IMR-90 (cell line): ENCODE results near the gene CENPT. TPM values are rescaled to one million over a fixed set of nuclear protein-coding genes. Genes with fewer than 3 reads are reported as not detected.

Source experiments
- ATAC-seq: fragments of 200-7000 bp; cut with Tn5 transposase; 2 replicates; pipeline ENCODE4 v1.9.1; 2020; ENCODE audit warnings: low read depth, mild to moderate bottlenecking, moderate library complexity
- BruUV-seq: library from RNA; stranded (reverse); fragments of 400-500 nt; replicated peaks from 2 replicates; lab custom pipeline; 2021; lab: Mats Ljungman, UMichigan
- CTCF ChIA-PET: fragments of 300-600 bp; formaldehyde crosslinking; extraction: SDS; loops from one replicate; lab custom pipeline; 2021; ENCODE audit warnings: antibody characterized with exemption; lab: Yijun Ruan, JAX
- POLR2A ChIA-PET: fragments of 300-600 bp; sonication (Branson Sonifier 250); formaldehyde crosslinking; loops from one replicate; lab custom pipeline; 2022; ENCODE audit warnings: antibody characterized with exemption; ENCODE audit not compliant: unreplicated experiment; lab: Charles Lee
- DNase-seq: peaks from one replicate; pipeline ENCODE4 v3.0.0; 2013
- H2AFZ ChIP-seq: replicated peaks from 2 replicates; pipeline ENCODE3; 2013; ENCODE audit warnings: low read length, mild to moderate bottlenecking; ENCODE audit not compliant: poor library complexity
- H2AK5ac ChIP-seq: 2 replicates; pipeline ENCODE4 v1.6.1; 2013; ENCODE audit warnings: low read depth, low read length, inconsistent platforms
- H2AK9ac ChIP-seq: replicated peaks from 2 replicates; pipeline ENCODE3; 2013; ENCODE audit warnings: mild to moderate bottlenecking, low read depth, low read length, moderate library complexity; ENCODE audit not compliant: poor library complexity
- H2BK120ac ChIP-seq: 2 replicates; pipeline ENCODE4 v1.6.1; 2013; ENCODE audit warnings: low read depth, low read length, inconsistent platforms
- H2BK15ac ChIP-seq: 3 replicates; pipeline ENCODE4 v1.6.1; 2013; ENCODE audit warnings: low read depth, low read length, inconsistent platforms
- H2BK20ac ChIP-seq: 2 replicates; pipeline ENCODE4 v1.6.1; 2013; ENCODE audit warnings: low read depth, mild to moderate bottlenecking, inconsistent platforms, low read length, moderate library complexity
- H2BK5ac ChIP-seq: 2 replicates; pipeline ENCODE4 v1.6.1; 2013; ENCODE audit warnings: mild to moderate bottlenecking, low read depth, low read length, inconsistent platforms; ENCODE audit not compliant: poor library complexity, severe bottlenecking
- H3K14ac ChIP-seq: replicated peaks from 2 replicates; pipeline ENCODE4 v1.6.1; 2013; ENCODE audit warnings: low read depth, low read length, inconsistent platforms
- H3K18ac ChIP-seq: 2 replicates; pipeline ENCODE4 v1.6.1; 2013; ENCODE audit warnings: low read depth, low read length, control low read depth
- H3K23ac ChIP-seq: 2 replicates; pipeline ENCODE4 v1.6.1; 2013; ENCODE audit warnings: low read depth, low read length, inconsistent platforms
- H3K27ac ChIP-seq: 2 replicates; pipeline ENCODE4 v1.5.1; 2013; ENCODE audit warnings: mild to moderate bottlenecking, control low read depth, low read length; ENCODE audit not compliant: insufficient read depth
- H3K27me3 ChIP-seq: 2 replicates; pipeline ENCODE4 v1.6.1; 2013; ENCODE audit warnings: low read length; ENCODE audit not compliant: control insufficient read depth, insufficient read depth
- H3K36me3 ChIP-seq: 2 replicates; pipeline ENCODE4 v1.6.1; 2013; ENCODE audit warnings: low read length, mixed read lengths; ENCODE audit not compliant: control insufficient read depth, insufficient read depth
- H3K4ac ChIP-seq: 2 replicates; pipeline ENCODE4 v1.6.1; 2013; ENCODE audit warnings: low read depth, low read length, inconsistent platforms
- H3K4me1 ChIP-seq: 2 replicates; pipeline ENCODE4 v1.6.1; 2013; ENCODE audit warnings: low read length, mixed read lengths; ENCODE audit not compliant: control insufficient read depth, insufficient read depth
- H3K4me2 ChIP-seq: 2 replicates; pipeline ENCODE4 v1.6.1; 2013; ENCODE audit warnings: low read depth, mild to moderate bottlenecking, control low read depth, low read length, moderate library complexity
- H3K4me3 ChIP-seq: 2 replicates; pipeline ENCODE4 v1.5.1; 2013; ENCODE audit warnings: low read depth, mild to moderate bottlenecking, control low read depth, low read length, moderate library complexity; ENCODE audit not compliant: insufficient read depth
- H3K56ac ChIP-seq: 2 replicates; pipeline ENCODE4 v1.6.1; 2013; ENCODE audit warnings: low read length, inconsistent platforms; ENCODE audit not compliant: insufficient read depth; ENCODE audit errors: extremely low read depth
- H3K79me1 ChIP-seq, 2 experiments: 2 replicates each; pipeline ENCODE4 v1.6.1; 2013; ENCODE audit warnings: low read length in 2 of 2, inconsistent platforms in 1 of 2, low read depth in 1 of 2
- H3K9ac ChIP-seq: 2 replicates; pipeline ENCODE4 v1.6.1; 2013; ENCODE audit warnings: low read depth, low read length, control low read depth
- H3K9me1 ChIP-seq: 2 replicates; pipeline ENCODE4 v1.6.1; 2013; ENCODE audit warnings: low read length, inconsistent platforms; ENCODE audit not compliant: insufficient read depth
- H3K9me3 ChIP-seq: 2 replicates; pipeline ENCODE4 v1.6.1; 2013; ENCODE audit warnings: low read length; ENCODE audit not compliant: control insufficient read depth, insufficient read depth
- H4K20me1 ChIP-seq: 2 replicates; pipeline ENCODE4 v1.6.1; 2013; ENCODE audit warnings: low read length, inconsistent platforms; ENCODE audit not compliant: insufficient read depth
- H4K5ac ChIP-seq: 2 replicates; pipeline ENCODE4 v1.6.1; 2013; ENCODE audit warnings: mild to moderate bottlenecking, low read depth, low read length, control low read depth
- H4K8ac ChIP-seq, 2 experiments: 2 replicates each; pipeline ENCODE4 v1.6.1; 2013; ENCODE audit warnings: low read depth in 2 of 2, low read length in 2 of 2, control low read depth in 1 of 2, inconsistent platforms in 1 of 2
- H4K91ac ChIP-seq: 2 replicates; pipeline ENCODE4 v1.6.1; 2013; ENCODE audit warnings: low read depth, low read length, inconsistent platforms; ENCODE audit not compliant: insufficient read depth
- BHLHE40 ChIP-seq: fragments of 150-350 bp; IDR thresholded peaks from 2 replicates; pipeline ENCODE4 v1.6.1; 2016; ENCODE audit warnings: mild to moderate bottlenecking, low read depth, low read length
- CEBPB ChIP-seq: IDR thresholded peaks from 2 replicates; pipeline ENCODE4 v1.6.1; 2012; ENCODE audit warnings: low read depth, low read length, improper control_type of control experiment
- CHD1 ChIP-seq: IDR thresholded peaks from 2 replicates; pipeline ENCODE4 v1.6.1; 2012; ENCODE audit warnings: low read depth, low read length, improper control_type of control experiment
- FOS ChIP-seq: fragments of 150-350 bp; IDR thresholded peaks from 2 replicates; pipeline ENCODE4 v1.6.1; 2016; ENCODE audit warnings: low read depth, low read length
- MAFK ChIP-seq: IDR thresholded peaks from 2 replicates; pipeline ENCODE4 v1.6.1; 2012; ENCODE audit warnings: low read depth, low read length, improper control_type of control experiment
- MAZ ChIP-seq: IDR thresholded peaks from 2 replicates; pipeline ENCODE4 v1.6.1; 2012; ENCODE audit warnings: low read depth, mild to moderate bottlenecking, low read length, improper control_type of control experiment, moderate library complexity, borderline replicate concordance
- NFE2L2 ChIP-seq: fragments of 150-350 bp; IDR thresholded peaks from 2 replicates; pipeline ENCODE4 v1.6.1; 2016; ENCODE audit warnings: low read depth, mild to moderate bottlenecking, low read length
- POLR2A ChIP-seq: IDR thresholded peaks from 2 replicates; pipeline ENCODE4 v1.6.1; 2012; ENCODE audit warnings: mild to moderate bottlenecking, low read depth, low read length
- RCOR1 ChIP-seq: IDR thresholded peaks from 2 replicates; pipeline ENCODE4 v1.6.1; 2012; ENCODE audit warnings: mild to moderate bottlenecking, low read length, improper control_type of control experiment; ENCODE audit not compliant: insufficient replicate concordance
- SMC3 ChIP-seq: fragments of 150-350 bp; IDR thresholded peaks from 2 replicates; pipeline ENCODE4 v1.6.1; 2016; ENCODE audit warnings: low read depth, mild to moderate bottlenecking, antibody characterized with exemption, low read length, moderate library complexity
- WGBS, 2 experiments: methylation state at CpG; one replicate each; pipeline versions ENCODE4 v1.1.5 to v1.1.7; 2013; ENCODE audit warnings: missing lambda C conversion rate in 2 of 2; ENCODE audit not compliant: insufficient read length in 1 of 2; ENCODE audit errors: extremely low coverage in 2 of 2; 5-methylcytosine and 5-hydroxymethylcytosine counted together
- dilution Hi-C: fragments of 300-500 bp; cut with HindIII; formaldehyde crosslinking; loops from one replicate; pipeline ENCODE4 v1.14.3; 2018; ENCODE audit warnings: low sequenced_read_pairs; ENCODE audit not compliant: unreplicated experiment
- in situ Hi-C: fragments of 300-500 bp; cut with MboI; formaldehyde crosslinking; loops from 3 replicates; pipeline ENCODE4 v1.14.3; 2019; ENCODE audit warnings: low sequenced_read_pairs, inconsistent platforms, mixed read lengths
- intact Hi-C: fragments of 100-400 bp; cut with micrococcal nuclease; formaldehyde crosslinking; loops from 2 replicates; pipeline ENCODE4 v1.10.0; 2022
- polyA plus RNA-seq, 3 experiments: library from polyadenylated mRNA; depleted of rRNA; stranded (reverse); fragments of >200 nt; gene quantifications; 2 replicates each; pipeline ENCODE4 v1.2.3, GENCODE V29; 2012; ENCODE audit warnings: low replicate concordance in 1 of 3
- total RNA-seq: library from RNA; depleted of rRNA; stranded (reverse); fragments of >200 nt; gene quantifications from 2 replicates; pipeline ENCODE4 v1.2.3, GENCODE V29; 2012
- TF ChIP-seq, protein P1 (sequence below): fragments of 150-350 bp; IDR thresholded peaks from 2 replicates; pipeline ENCODE4 v1.6.1; 2017; ENCODE audit warnings: mild to moderate bottlenecking, antibody characterized with exemption, low read length, low read depth
- TF ChIP-seq, protein P2 (sequence below): conservative IDR thresholded peaks from 2 replicates; pipeline ENCODE4 v1.5.1; 2012; ENCODE audit warnings: mild to moderate bottlenecking, low read depth, low read length, improper control_type of control experiment
- TF ChIP-seq, protein P3 (sequence below): fragments of 150-350 bp; IDR thresholded peaks from 2 replicates; pipeline ENCODE4 v1.6.1; 2016; ENCODE audit warnings: low read depth, mild to moderate bottlenecking, low read length, moderate library complexity, borderline replicate concordance

The CENPT gene
- total and polyA plus RNA-seq, 2 of the 4 experiments (the other 2 are of a cell fraction) = 33.3 to 83.1 TPM

DNA sequence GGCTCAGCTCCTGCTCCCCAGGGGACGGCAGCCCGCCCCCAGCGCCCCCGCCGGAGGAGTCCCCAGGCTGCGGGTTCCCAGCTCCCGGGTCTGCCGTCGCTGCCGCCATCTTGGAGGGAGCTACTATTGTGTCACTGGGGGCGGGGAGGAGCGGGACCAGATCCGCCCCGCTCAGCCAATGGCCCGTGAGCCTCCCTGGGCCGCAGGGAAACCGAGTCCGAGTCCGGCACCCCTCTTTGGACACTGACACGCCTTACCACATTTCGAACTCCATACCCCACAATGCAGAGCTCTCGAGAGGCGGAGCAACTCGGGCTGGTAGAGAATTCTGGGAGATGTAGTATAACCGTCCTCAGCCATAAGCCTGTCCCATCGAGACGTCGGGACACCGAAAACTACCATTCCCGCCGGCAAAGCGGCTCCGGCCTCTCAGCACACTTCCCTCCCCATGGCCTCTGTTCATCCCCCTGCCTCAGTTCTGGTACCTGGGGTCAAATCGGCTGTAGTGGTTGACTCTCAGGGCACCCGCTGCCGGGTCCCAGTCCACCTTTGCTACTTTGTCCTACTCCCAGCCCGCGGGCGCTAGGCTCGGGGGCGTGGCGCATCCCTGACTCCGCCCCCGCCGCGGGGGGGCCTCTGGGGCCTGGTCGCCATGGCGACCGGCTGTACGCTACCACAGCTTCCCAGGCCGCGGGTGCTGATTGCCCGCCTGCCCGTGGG is 40.9 kb downstream of the CENPT start, which contains the start of the genes RANBP10 and TSNAXIP1:
Gene RANBP10, minus strand, starts transcription at position 133 of the 720 bp plus-strand sequence. Its CDS starts 24 bp downstream, at position 109.
Gene TSNAXIP1, plus strand, starts transcription at position 462 of the 720 bp plus-strand sequence. CDS start 261 bp downstream, outside the sequence.
- intact Hi-C loops = loop anchor here (5.0 to 10.0 kb wide), 3 partner anchors 89 to 282 kb away; partner anchors contain the start of genes GFOD2 and RIPOR1
- Histone ChIP-seq H3K4me1 (peaks cover 6% of the 10 kb centered on the region), H4K8ac (peak within 1 kb of the TSS; percentile 24 to 82; a peak in 2 of 4 replicates), H3K4me2 (peak within 1 kb of the TSS; percentile 98), H3K9me3 (no peaks in the 10 kb centered on the region), H3K27ac (peak within 1 kb of the TSS; percentile 59), H4K5ac (no peak within 1 kb of the TSS), H4K20me1 (peaks cover 9% of the 10 kb centered on the region; the same call in 1 of the 2 replicates), H3K23ac (peak within 1 kb of the TSS; percentile 95), H3K9ac (peak within 1 kb of the TSS; percentile 75), H2BK120ac (peak within 1 kb of the TSS; percentile 79), H3K56ac (peak within 1 kb of the TSS; percentile 22), H3K14ac (peak within 1 kb of the TSS; percentile 76), H3K4ac (peak within 1 kb of the TSS; percentile 74), H3K79me1 (peaks cover 10 to 48% of the 10 kb centered on the region in 2 experiments), H2BK15ac (peak within 1 kb of the TSS; percentile 80; the same call in 1 of the 3 replicates), H2BK20ac (no peak within 1 kb of the TSS; the same call in 1 of the 2 replicates), H2BK5ac (peak within 1 kb of the TSS; percentile 52), H3K27me3 (no peaks in the 10 kb centered on the region), H4K91ac (peak within 1 kb of the TSS; percentile 72), H2AK5ac (peak within 1 kb of the TSS; percentile 87), H3K9me1 (peaks cover 10% of the 10 kb centered on the region), H3K18ac (no peak within 1 kb of the TSS), H2AK9ac (peak within 1 kb of the TSS; percentile 99), H3K4me3 (peak within 1 kb of the TSS; percentile 76), H2AFZ (peak within 1 kb of the TSS; percentile 96), H3K36me3 (peaks cover 6% of the 10 kb centered on the region)
- POLR2A ChIA-PET = interaction anchor here (0.6 to 0.8 kb wide), 2 partner anchors 59 to 134 kb away, joined by 3 to 4 read pairs; no protein-coding TSS in a partner anchor
- DNase-seq = peak; percentile 99
- in situ Hi-C loops = no loop called here
- peak; percentile 96 for ATAC-seq
- WGBS, 2 experiments = 0% methylated on average over 14 of the region's 54 CpGs; no CpG with 5 or more reads in 1 of the 2 experiments
- CTCF ChIA-PET = interaction anchor here (0.6 to 1.8 kb wide), 2 partner anchors 10 to 306 kb away, joined by 3 to 19 read pairs; no protein-coding TSS in a partner anchor
- dilution Hi-C loops = no loop called here
- no TSS peak for BruUV-seq
- TF ChIP-seq RCOR1 (no peak), SMC3 (no peak; the same call in 1 of the 2 replicates), FOS (no peak), MAZ (peak; percentile 86; the same call in 1 of the 2 replicates), CEBPB (peak; percentile 87), POLR2A (peak; percentile 82), MAFK (no peak), CHD1 (no peak), BHLHE40 (no peak; the same call in 1 of the 2 replicates), NFE2L2 (no peak)
- TF ChIP-seq, protein P1, sequence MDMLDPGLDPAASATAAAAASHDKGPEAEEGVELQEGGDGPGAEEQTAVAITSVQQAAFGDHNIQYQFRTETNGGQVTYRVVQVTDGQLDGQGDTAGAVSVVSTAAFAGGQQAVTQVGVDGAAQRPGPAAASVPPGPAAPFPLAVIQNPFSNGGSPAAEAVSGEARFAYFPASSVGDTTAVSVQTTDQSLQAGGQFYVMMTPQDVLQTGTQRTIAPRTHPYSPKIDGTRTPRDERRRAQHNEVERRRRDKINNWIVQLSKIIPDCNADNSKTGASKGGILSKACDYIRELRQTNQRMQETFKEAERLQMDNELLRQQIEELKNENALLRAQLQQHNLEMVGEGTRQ = peak; percentile 0; the same call in 1 of the 2 replicates
- TF ChIP-seq, protein P2, sequence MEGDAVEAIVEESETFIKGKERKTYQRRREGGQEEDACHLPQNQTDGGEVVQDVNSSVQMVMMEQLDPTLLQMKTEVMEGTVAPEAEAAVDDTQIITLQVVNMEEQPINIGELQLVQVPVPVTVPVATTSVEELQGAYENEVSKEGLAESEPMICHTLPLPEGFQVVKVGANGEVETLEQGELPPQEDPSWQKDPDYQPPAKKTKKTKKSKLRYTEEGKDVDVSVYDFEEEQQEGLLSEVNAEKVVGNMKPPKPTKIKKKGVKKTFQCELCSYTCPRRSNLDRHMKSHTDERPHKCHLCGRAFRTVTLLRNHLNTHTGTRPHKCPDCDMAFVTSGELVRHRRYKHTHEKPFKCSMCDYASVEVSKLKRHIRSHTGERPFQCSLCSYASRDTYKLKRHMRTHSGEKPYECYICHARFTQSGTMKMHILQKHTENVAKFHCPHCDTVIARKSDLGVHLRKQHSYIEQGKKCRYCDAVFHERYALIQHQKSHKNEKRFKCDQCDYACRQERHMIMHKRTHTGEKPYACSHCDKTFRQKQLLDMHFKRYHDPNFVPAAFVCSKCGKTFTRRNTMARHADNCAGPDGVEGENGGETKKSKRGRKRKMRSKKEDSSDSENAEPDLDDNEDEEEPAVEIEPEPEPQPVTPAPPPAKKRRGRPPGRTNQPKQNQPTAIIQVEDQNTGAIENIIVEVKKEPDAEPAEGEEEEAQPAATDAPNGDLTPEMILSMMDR = no peak
- TF ChIP-seq, protein P3, sequence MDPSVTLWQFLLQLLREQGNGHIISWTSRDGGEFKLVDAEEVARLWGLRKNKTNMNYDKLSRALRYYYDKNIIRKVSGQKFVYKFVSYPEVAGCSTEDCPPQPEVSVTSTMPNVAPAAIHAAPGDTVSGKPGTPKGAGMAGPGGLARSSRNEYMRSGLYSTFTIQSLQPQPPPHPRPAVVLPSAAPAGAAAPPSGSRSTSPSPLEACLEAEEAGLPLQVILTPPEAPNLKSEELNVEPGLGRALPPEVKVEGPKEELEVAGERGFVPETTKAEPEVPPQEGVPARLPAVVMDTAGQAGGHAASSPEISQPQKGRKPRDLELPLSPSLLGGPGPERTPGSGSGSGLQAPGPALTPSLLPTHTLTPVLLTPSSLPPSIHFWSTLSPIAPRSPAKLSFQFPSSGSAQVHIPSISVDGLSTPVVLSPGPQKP = no peak
